Caco-2 (cell line): ENCODE data around the gene GDI1. TPM values are rescaled to one million over a fixed set of nuclear protein-coding genes. Genes with fewer than 3 reads are reported as not detected.
A peak's percentile ranks its signal among the peaks of the same experiment; 100 is the strongest.

Experiments
- BruUV-seq: library from RNA; stranded (reverse); fragments of 400-500 nt; replicated peaks from 2 replicates; lab custom pipeline; 2021; lab: Mats Ljungman, UMichigan
- CTCF ChIA-PET: fragments of 300-600 bp; sonication (Branson Sonifier 250); formaldehyde crosslinking; loops from one replicate; lab custom pipeline; 2022; ENCODE audit warnings: antibody characterized with exemption; lab: Charles Lee
- POLR2A ChIA-PET: fragments of 300-600 bp; sonication (Branson Sonifier 250); formaldehyde crosslinking; loops from one replicate; lab custom pipeline; 2022; ENCODE audit warnings: antibody characterized with exemption; lab: Charles Lee
- DNase-seq, 2 experiments: peaks; one replicate each; pipeline versions ENCODE4 v3.0.0 to v3.0.0-alpha.2; 2020 to 2022
- H3K27me3 ChIP-seq: replicated peaks from 2 replicates; pipeline ENCODE4 v1.6.0; 2011; ENCODE audit warnings: low read length; ENCODE audit not compliant: control insufficient read depth, insufficient read depth
- H3K36me3 ChIP-seq: 2 replicates; pipeline ENCODE4 v1.5.1; 2011; ENCODE audit warnings: low read length; ENCODE audit not compliant: control insufficient read depth, insufficient read depth
- H3K4me1 ChIP-seq: fragments of 250-450 bp; sonication (Bioruptor Pico); 2 replicates; pipeline ENCODE4 v1.5.1; 2020; ENCODE audit warnings: mild to moderate bottlenecking
- H3K4me3 ChIP-seq: 2 replicates; pipeline ENCODE4 v1.5.1; 2011; ENCODE audit warnings: low read depth, mild to moderate bottlenecking, control low read depth, low read length
- H3K9me3 ChIP-seq: fragments of 250-450 bp; sonication (Bioruptor Pico); 2 replicates; pipeline ENCODE4 v1.5.1; 2020; ENCODE audit warnings: mild to moderate bottlenecking, moderate library complexity
- H3K27ac Mint-ChIP-seq: one replicate; pipeline ENCODE4 v1.8.0; 2022; ENCODE audit warnings: mixed read lengths; ENCODE audit not compliant: unreplicated experiment
- H3K27me3 Mint-ChIP-seq: one replicate; pipeline ENCODE4 v1.8.0; 2022; ENCODE audit warnings: mixed read lengths; ENCODE audit not compliant: insufficient read depth, unreplicated experiment
- H3K36me3 Mint-ChIP-seq: one replicate; pipeline ENCODE4 v1.8.0; 2022; ENCODE audit warnings: mild to moderate bottlenecking, mixed read lengths; ENCODE audit not compliant: insufficient read depth, unreplicated experiment
- H3K4me1 Mint-ChIP-seq: one replicate; pipeline ENCODE4 v1.8.0; 2022; ENCODE audit warnings: low read depth, mixed read lengths; ENCODE audit not compliant: unreplicated experiment
- H3K4me3 Mint-ChIP-seq: one replicate; pipeline ENCODE4 v1.8.0; 2022; ENCODE audit warnings: mild to moderate bottlenecking, moderate library complexity, mixed read lengths; ENCODE audit not compliant: unreplicated experiment
- H3K9me3 Mint-ChIP-seq: one replicate; pipeline ENCODE4 v1.8.0; 2022; ENCODE audit warnings: mixed read lengths; ENCODE audit not compliant: unreplicated experiment
- CTCF ChIP-seq, 2 experiments: fragments of 200-600 bp in 1 of 2; IDR thresholded peaks; 1 replicate in 1 of 2; 2 replicates in 1 of 2; pipeline versions ENCODE4 v1.5.1 to v1.8.0; 2011 to 2022; ENCODE audit warnings: antibody characterized with exemption in 1 of 2, control low read depth in 1 of 2, inconsistent platforms in 1 of 2, low read depth in 1 of 2, low read length in 1 of 2, mild to moderate bottlenecking in 1 of 2, moderate library complexity in 1 of 2; ENCODE audit not compliant: insufficient read depth in 1 of 2, severe bottlenecking in 1 of 2, unreplicated experiment in 1 of 2
- intact Hi-C: fragments of 100-400 bp; cut with micrococcal nuclease; formaldehyde crosslinking; loops from one replicate; pipeline ENCODE4 v1.10.0; 2022; ENCODE audit not compliant: unreplicated experiment
- total RNA-seq: library from RNA; stranded (reverse); gene quantifications from 2 replicates; pipeline ENCODE4 v1.2.3, GENCODE V29; 2022

Gene GDI1
- total RNA-seq, 1 experiment from 2014 or later: 68.7 TPM

GRCh38 chrX:154443992-154444754 is 7.2 kb downstream of the GDI1 start, which contains the start of gene FAM50A:
Gene FAM50A (plus strand): TSS chrX:154444141. CDS start chrX:154444236, 95 bp downstream.
- Mint-ChIP-seq H3K27ac (peak within 1 kb of the TSS; percentile 93), H3K4me3 (peak within 1 kb of the TSS; percentile 88), H3K9me3 (no peaks in the 10 kb centered on the region), H3K27me3 (no peaks in the 10 kb centered on the region), H3K36me3 (peaks cover 30% of the 10 kb centered on the region), H3K4me1 (no peaks in the 10 kb centered on the region)
- TF ChIP-seq CTCF (IDR thresholded peaks at IDR 0.05; ENCODE audit: insufficient read depth in 1 of 2, low read depth in 1 of 2, low read length in 1 of 2, severe bottlenecking in 1 of 2, unreplicated experiment in 1 of 2): no peak
- DNase-seq: peak; percentile 61 to 75
- intact Hi-C loops: no loop called here
- no TSS peak for BruUV-seq
- H3K36me3 ChIP-seq: no peaks in the 10 kb centered on the region
- no peaks in the 10 kb centered on the region for H3K4me1 ChIP-seq
- no peaks in the 10 kb centered on the region for H3K27me3 ChIP-seq
- H3K4me3 ChIP-seq: peak within 1 kb of the TSS; percentile 73
- ChIA-PET POLR2A (interaction anchor here (1.5 kb wide), 1 partner anchor 46 kb away, joined by 3 read pairs; the partner anchor contains the start of gene SLC10A3), CTCF (no interaction called here)
- no peaks in the 10 kb centered on the region for H3K9me3 ChIP-seq

DNA sequence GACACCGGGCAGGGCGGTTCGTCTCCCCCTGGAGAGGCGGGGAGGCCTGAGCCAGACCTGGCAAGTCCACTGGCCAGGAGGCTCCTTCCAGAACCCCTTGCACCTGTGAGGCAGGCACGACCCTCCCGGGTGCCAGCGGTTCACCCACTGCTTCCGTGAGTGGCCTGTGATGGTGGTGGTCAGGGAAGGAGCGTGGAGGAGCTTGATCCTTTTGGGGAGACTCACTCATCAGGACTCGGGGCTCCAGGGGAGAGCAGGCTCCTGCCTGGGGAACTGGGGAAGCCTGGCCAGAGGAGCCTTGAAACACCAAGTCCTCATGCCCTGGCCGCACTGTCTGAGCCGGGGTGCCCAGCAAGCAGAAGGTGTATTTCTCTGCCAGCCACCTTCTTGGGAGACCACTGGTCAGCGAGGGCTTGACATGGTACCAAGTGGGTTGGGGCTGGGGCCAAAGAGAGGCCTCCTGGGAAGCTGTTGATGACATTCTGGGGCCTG is 7.8 kb downstream of the GDI1 start:
- Mint-ChIP-seq H3K27ac (no peak overlapping the region), H3K9me3 (no peaks in the 10 kb centered on the region), H3K4me1 (no peaks in the 10 kb centered on the region), H3K36me3 (peaks cover 30% of the 10 kb centered on the region), H3K4me3 (peak overlapping the region; percentile 88), H3K27me3 (no peaks in the 10 kb centered on the region)
- no peaks in the 10 kb centered on the region for H3K27me3 ChIP-seq
- H3K4me3 ChIP-seq: peak overlapping the region; percentile 73
- no peaks in the 10 kb centered on the region for H3K4me1 ChIP-seq
- no peaks in the 10 kb centered on the region for H3K36me3 ChIP-seq
- intact Hi-C loops: no loop called here
- TF ChIP-seq CTCF (IDR thresholded peaks at IDR 0.05; ENCODE audit: insufficient read depth in 1 of 2, low read depth in 1 of 2, low read length in 1 of 2, severe bottlenecking in 1 of 2, unreplicated experiment in 1 of 2): no peak
- ChIA-PET CTCF (no interaction called here), POLR2A (no interaction called here)
- DNase-seq: no peak
- H3K9me3 ChIP-seq: no peaks in the 10 kb centered on the region
- BruUV-seq: no TSS peak

- Histone ChIP-seq H3K36me3 (no peaks in the 10 kb centered on the region), H3K27me3 (no peaks in the 10 kb centered on the region), H3K9me3 (no peaks in the 10 kb centered on the region), H3K4me3 (no peak overlapping the region), H3K4me1 (no peaks in the 10 kb centered on the region)
- ChIA-PET POLR2A (interaction anchor here (0.8 kb wide), 1 partner anchor 17 kb away, joined by 3 read pairs; no protein-coding TSS in a partner anchor), CTCF (no interaction called here)
- peaks cover 27% of the 10 kb centered on the region for H3K36me3 Mint-ChIP-seq
- intact Hi-C loops: no loop called here
- peak overlapping the region; percentile 32 for H3K27ac Mint-ChIP-seq
- DNase-seq: no peak
- no peaks in the 10 kb centered on the region for H3K27me3 Mint-ChIP-seq
- no peak for TF ChIP-seq CTCF (IDR thresholded peaks at IDR 0.05; ENCODE audit: insufficient read depth in 1 of 2, low read depth in 1 of 2, low read length in 1 of 2, severe bottlenecking in 1 of 2, unreplicated experiment in 1 of 2)
- peak overlapping the region; percentile 35 for H3K4me3 Mint-ChIP-seq
- BruUV-seq: no TSS peak
- no peaks in the 10 kb centered on the region for H3K9me3 Mint-ChIP-seq
- no peaks in the 10 kb centered on the region for H3K4me1 Mint-ChIP-seq
These were observed 8.8 kb downstream of the GDI1 start for GRCh38 chrX:154445776-154446175.
